IMR-90 (cell line): ENCODE data around the gene QKI. TPM values are rescaled to one million over a fixed set of nuclear protein-coding genes. Genes with fewer than 3 reads are reported as not detected.

Source experiments
- ATAC-seq: fragments of 200-7000 bp; cut with Tn5 transposase; 2 replicates; pipeline ENCODE4 v1.9.1; 2020; ENCODE audit warnings: low read depth, mild to moderate bottlenecking, moderate library complexity
- BruUV-seq: library from RNA; stranded (reverse); fragments of 400-500 nt; replicated peaks from 2 replicates; lab custom pipeline; 2021; lab: Mats Ljungman, UMichigan
- CTCF ChIA-PET: fragments of 300-600 bp; formaldehyde crosslinking; extraction: SDS; loops from one replicate; lab custom pipeline; 2021; ENCODE audit warnings: antibody characterized with exemption; lab: Yijun Ruan, JAX
- POLR2A ChIA-PET: fragments of 300-600 bp; sonication (Branson Sonifier 250); formaldehyde crosslinking; loops from one replicate; lab custom pipeline; 2022; ENCODE audit warnings: antibody characterized with exemption; ENCODE audit not compliant: unreplicated experiment; lab: Charles Lee
- DNase-seq: peaks from one replicate; pipeline ENCODE4 v3.0.0; 2013
- H2AFZ ChIP-seq: replicated peaks from 2 replicates; pipeline ENCODE3; 2013; ENCODE audit warnings: low read length, mild to moderate bottlenecking; ENCODE audit not compliant: poor library complexity
- H2AK5ac ChIP-seq: 2 replicates; pipeline ENCODE4 v1.6.1; 2013; ENCODE audit warnings: low read depth, low read length, inconsistent platforms
- H2AK9ac ChIP-seq: replicated peaks from 2 replicates; pipeline ENCODE3; 2013; ENCODE audit warnings: mild to moderate bottlenecking, low read depth, low read length, moderate library complexity; ENCODE audit not compliant: poor library complexity
- H2BK120ac ChIP-seq: 2 replicates; pipeline ENCODE4 v1.6.1; 2013; ENCODE audit warnings: low read depth, low read length, inconsistent platforms
- H2BK15ac ChIP-seq: 3 replicates; pipeline ENCODE4 v1.6.1; 2013; ENCODE audit warnings: low read depth, low read length, inconsistent platforms
- H2BK20ac ChIP-seq: 2 replicates; pipeline ENCODE4 v1.6.1; 2013; ENCODE audit warnings: low read depth, mild to moderate bottlenecking, inconsistent platforms, low read length, moderate library complexity
- H2BK5ac ChIP-seq: 2 replicates; pipeline ENCODE4 v1.6.1; 2013; ENCODE audit warnings: mild to moderate bottlenecking, low read depth, low read length, inconsistent platforms; ENCODE audit not compliant: poor library complexity, severe bottlenecking
- H3K14ac ChIP-seq: replicated peaks from 2 replicates; pipeline ENCODE4 v1.6.1; 2013; ENCODE audit warnings: low read depth, low read length, inconsistent platforms
- H3K18ac ChIP-seq: 2 replicates; pipeline ENCODE4 v1.6.1; 2013; ENCODE audit warnings: low read depth, low read length, control low read depth
- H3K23ac ChIP-seq: 2 replicates; pipeline ENCODE4 v1.6.1; 2013; ENCODE audit warnings: low read depth, low read length, inconsistent platforms
- H3K27ac ChIP-seq: 2 replicates; pipeline ENCODE4 v1.5.1; 2013; ENCODE audit warnings: mild to moderate bottlenecking, control low read depth, low read length; ENCODE audit not compliant: insufficient read depth
- H3K27me3 ChIP-seq: 2 replicates; pipeline ENCODE4 v1.6.1; 2013; ENCODE audit warnings: low read length; ENCODE audit not compliant: control insufficient read depth, insufficient read depth
- H3K36me3 ChIP-seq: 2 replicates; pipeline ENCODE4 v1.6.1; 2013; ENCODE audit warnings: low read length, mixed read lengths; ENCODE audit not compliant: control insufficient read depth, insufficient read depth
- H3K4ac ChIP-seq: 2 replicates; pipeline ENCODE4 v1.6.1; 2013; ENCODE audit warnings: low read depth, low read length, inconsistent platforms
- H3K4me1 ChIP-seq: 2 replicates; pipeline ENCODE4 v1.6.1; 2013; ENCODE audit warnings: low read length, mixed read lengths; ENCODE audit not compliant: control insufficient read depth, insufficient read depth
- H3K4me2 ChIP-seq: 2 replicates; pipeline ENCODE4 v1.6.1; 2013; ENCODE audit warnings: low read depth, mild to moderate bottlenecking, control low read depth, low read length, moderate library complexity
- H3K4me3 ChIP-seq: 2 replicates; pipeline ENCODE4 v1.5.1; 2013; ENCODE audit warnings: low read depth, mild to moderate bottlenecking, control low read depth, low read length, moderate library complexity; ENCODE audit not compliant: insufficient read depth
- H3K56ac ChIP-seq: 2 replicates; pipeline ENCODE4 v1.6.1; 2013; ENCODE audit warnings: low read length, inconsistent platforms; ENCODE audit not compliant: insufficient read depth; ENCODE audit errors: extremely low read depth
- H3K79me1 ChIP-seq, 2 experiments: 2 replicates each; pipeline ENCODE4 v1.6.1; 2013; ENCODE audit warnings: low read length in 2 of 2, inconsistent platforms in 1 of 2, low read depth in 1 of 2
- H3K9ac ChIP-seq: 2 replicates; pipeline ENCODE4 v1.6.1; 2013; ENCODE audit warnings: low read depth, low read length, control low read depth
- H3K9me1 ChIP-seq: 2 replicates; pipeline ENCODE4 v1.6.1; 2013; ENCODE audit warnings: low read length, inconsistent platforms; ENCODE audit not compliant: insufficient read depth
- H3K9me3 ChIP-seq: 2 replicates; pipeline ENCODE4 v1.6.1; 2013; ENCODE audit warnings: low read length; ENCODE audit not compliant: control insufficient read depth, insufficient read depth
- H4K20me1 ChIP-seq: 2 replicates; pipeline ENCODE4 v1.6.1; 2013; ENCODE audit warnings: low read length, inconsistent platforms; ENCODE audit not compliant: insufficient read depth
- H4K5ac ChIP-seq: 2 replicates; pipeline ENCODE4 v1.6.1; 2013; ENCODE audit warnings: mild to moderate bottlenecking, low read depth, low read length, control low read depth
- H4K8ac ChIP-seq, 2 experiments: 2 replicates each; pipeline ENCODE4 v1.6.1; 2013; ENCODE audit warnings: low read depth in 2 of 2, low read length in 2 of 2, control low read depth in 1 of 2, inconsistent platforms in 1 of 2
- H4K91ac ChIP-seq: 2 replicates; pipeline ENCODE4 v1.6.1; 2013; ENCODE audit warnings: low read depth, low read length, inconsistent platforms; ENCODE audit not compliant: insufficient read depth
- ELK1 ChIP-seq: fragments of 150-350 bp; IDR thresholded peaks from 2 replicates; pipeline ENCODE4 v1.6.1; 2016; ENCODE audit warnings: low read depth, mild to moderate bottlenecking, low read length, moderate library complexity, borderline replicate concordance
- WGBS, 2 experiments: methylation state at CpG; one replicate each; pipeline versions ENCODE4 v1.1.5 to v1.1.7; 2013; ENCODE audit warnings: missing lambda C conversion rate in 2 of 2; ENCODE audit not compliant: insufficient read length in 1 of 2; ENCODE audit errors: extremely low coverage in 2 of 2; 5-methylcytosine and 5-hydroxymethylcytosine counted together
- dilution Hi-C: fragments of 300-500 bp; cut with HindIII; formaldehyde crosslinking; loops from one replicate; pipeline ENCODE4 v1.14.3; 2018; ENCODE audit warnings: low sequenced_read_pairs; ENCODE audit not compliant: unreplicated experiment
- in situ Hi-C: fragments of 300-500 bp; cut with MboI; formaldehyde crosslinking; loops from 3 replicates; pipeline ENCODE4 v1.14.3; 2019; ENCODE audit warnings: low sequenced_read_pairs, inconsistent platforms, mixed read lengths
- intact Hi-C: fragments of 100-400 bp; cut with micrococcal nuclease; formaldehyde crosslinking; loops from 2 replicates; pipeline ENCODE4 v1.10.0; 2022
- polyA plus RNA-seq, 3 experiments: library from polyadenylated mRNA; depleted of rRNA; stranded (reverse); fragments of >200 nt; gene quantifications; 2 replicates each; pipeline ENCODE4 v1.2.3, GENCODE V29; 2012; ENCODE audit warnings: low replicate concordance in 1 of 3
- total RNA-seq: library from RNA; depleted of rRNA; stranded (reverse); fragments of >200 nt; gene quantifications from 2 replicates; pipeline ENCODE4 v1.2.3, GENCODE V29; 2012

Gene QKI
- total and polyA plus RNA-seq, 2 of the 4 experiments (the other 2 are of a cell fraction) = 112 to 232 TPM

GRCh38 chr6:163500105-163500504 lies 85.6 kb downstream of the QKI start:
- H3K36me3 ChIP-seq = no peaks in the 10 kb centered on the region; the same call in 1 of the 2 replicates
- ATAC-seq (no peak; the same call in 1 of the 2 replicates), DNase-seq (no peak)
- H3K9me1 ChIP-seq = no peaks in the 10 kb centered on the region
- H4K20me1 ChIP-seq = peaks cover 51% of the 10 kb centered on the region
- no peak overlapping the region for H2AK9ac ChIP-seq
- dilution Hi-C loops (no loop called here), intact Hi-C loops (no loop called here), in situ Hi-C loops (no loop called here)
- no peak overlapping the region for H3K9ac ChIP-seq
- no peak overlapping the region for H3K4me2 ChIP-seq
- WGBS, 2 experiments = 80% methylated on average over 1 of the region's 2 CpGs; no CpG with 5 or more reads in 1 of the 2 experiments
- H3K56ac ChIP-seq = no peak overlapping the region
- peaks cover 16 to 47% of the 10 kb centered on the region in 2 experiments for H3K79me1 ChIP-seq
- ChIA-PET POLR2A (no interaction called here), CTCF (interaction anchor here (0.6 to 0.9 kb wide), 2 partner anchors 12 to 715 kb away, joined by 3 to 4 read pairs; no protein-coding TSS in a partner anchor)
- H3K4ac ChIP-seq = no peak overlapping the region
- no peaks in the 10 kb centered on the region for H3K27me3 ChIP-seq
- H3K27ac ChIP-seq = no peak overlapping the region
- no peak for TF ChIP-seq ELK1
- no peak overlapping the region for H2BK5ac ChIP-seq
- no peak overlapping the region for H2AFZ ChIP-seq
- H3K14ac ChIP-seq = no peak overlapping the region
- H3K4me1 ChIP-seq = no peaks in the 10 kb centered on the region
- H2BK20ac ChIP-seq = no peak overlapping the region
- H4K8ac ChIP-seq = no peak overlapping the region
- H4K91ac ChIP-seq = no peak overlapping the region
- no peak overlapping the region for H2BK15ac ChIP-seq
- BruUV-seq = no TSS peak
- no peak overlapping the region for H2BK120ac ChIP-seq
- H3K4me3 ChIP-seq = no peak overlapping the region
- no peak overlapping the region for H3K18ac ChIP-seq
- no peak overlapping the region for H4K5ac ChIP-seq
- peaks cover 4% of the 10 kb centered on the region; the same call in 1 of the 2 replicates for H3K9me3 ChIP-seq
- no peak overlapping the region for H2AK5ac ChIP-seq
- no peak overlapping the region for H3K23ac ChIP-seq
